Right cardiac atrium (tissue), 5 donors: ENCODE results near the gene MC4R. TPM values are rescaled to one million over a fixed set of nuclear protein-coding genes. Genes with fewer than 3 reads are reported as not detected.

Experiments
- ATAC-seq, 2 donors: fragments of 200-7000 bp; cut with Tn5 transposase; one replicate each; pipeline versions ENCODE4 v1.8.0 to v1.9.1; 2020; ENCODE audit warnings: moderate library complexity in 2 of 2, mild to moderate bottlenecking in 1 of 2
- DNase-seq, 3 donors: peaks; one replicate each; pipeline ENCODE4 v3.0.0-alpha.2; 2020
- H3K27ac ChIP-seq: one replicate; pipeline ENCODE4 v1.5.1; 2013; ENCODE audit warnings: mild to moderate bottlenecking, low read length, control low read depth, moderate library complexity
- H3K27me3 ChIP-seq: one replicate; pipeline ENCODE4 v1.6.1; 2013; ENCODE audit not compliant: control insufficient read depth, insufficient read depth
- H3K4me1 ChIP-seq: one replicate; pipeline ENCODE4 v1.6.1; 2013; ENCODE audit warnings: low read length; ENCODE audit not compliant: control insufficient read depth, insufficient read depth
- H3K4me3 ChIP-seq: one replicate; pipeline ENCODE4 v1.5.1; 2013; ENCODE audit warnings: low read length, control low read depth
- H3K9me3 ChIP-seq: one replicate; pipeline ENCODE4 v1.6.1; 2013; ENCODE audit warnings: low read length; ENCODE audit not compliant: control insufficient read depth
- WGBS: extraction: QIAGEN DNeasy Blood & Tissue Kit; methylation state at CpG from one replicate; pipeline ENCODE4 v1.1.7; 2013; 5-methylcytosine and 5-hydroxymethylcytosine counted together
- intact Hi-C, 4 donors: fragments of 100-400 bp; cut with DNase I; formaldehyde crosslinking; loops; one replicate each; pipeline versions ENCODE4 v1.11.0 to v1.14.0; 2022 to 2023
- polyA plus RNA-seq: library from polyadenylated mRNA; stranded (reverse); fragments of 200-250 nt; gene quantifications from one replicate; pipeline ENCODE4 v1.2.3, GENCODE V29; 2013
- total RNA-seq, 4 donors: library from RNA; stranded (reverse); fragmentation: NEBNext Ultra II Directional; extraction: Animal tissue kit (Norgen Biotek cat#: 25700); gene quantifications; one replicate each; pipeline ENCODE4 v1.2.1, GENCODE V29; 2021
- donor health status: healthy with polysubstance abuse.
- donor health status: DM: no; HTN: yes; CAD: no.
- donor health status: DM: no; HTN: no; CAD: no.
- donor health status: DM: no; HTN: yes; CAD: no; lungs with severe emphysema.
- donor health status: DM: yes; HTN: yes; CAD: no.

MC4R gene
- total and polyA plus RNA-seq, 5 donors = not detected

- Histone ChIP-seq H3K4me1 (no peaks in the 10 kb centered on the region), H3K9me3 (no peaks in the 10 kb centered on the region), H3K27me3 (no peaks in the 10 kb centered on the region), H3K4me3 (no peak overlapping the region), H3K27ac (no peak overlapping the region)
- DNase-seq = no peak
- intact Hi-C loops = no loop called here
- 81% methylated on average over 5 of the region's 5 CpGs for WGBS
- no peak for ATAC-seq
These were observed 13.1 kb upstream of the MC4R start for GRCh38 chr18:60385693-60386092.

- no peak overlapping the region for H3K4me3 ChIP-seq
- H3K4me1 ChIP-seq = no peaks in the 10 kb centered on the region
- intact Hi-C loops = no loop called here
- H3K27me3 ChIP-seq = no peaks in the 10 kb centered on the region
- WGBS = 35% methylated on average over 2 of the region's 2 CpGs
- DNase-seq (no peak), ATAC-seq (no peak)
- H3K27ac ChIP-seq = no peak overlapping the region
- H3K9me3 ChIP-seq = no peaks in the 10 kb centered on the region
These were observed 11.3 kb upstream of the MC4R start for GRCh38 chr18:60383893-60384292.

GRCh38 chr18:60377778-60378469, 5.3 kb upstream of the MC4R start:
- no peaks in the 10 kb centered on the region for H3K9me3 ChIP-seq
- 80% methylated on average over 2 of the region's 2 CpGs for WGBS
- DNase-seq (no peak), ATAC-seq (no peak)
- H3K27me3 ChIP-seq = no peaks in the 10 kb centered on the region
- H3K4me1 ChIP-seq = no peaks in the 10 kb centered on the region
- H3K27ac ChIP-seq = no peak overlapping the region
- intact Hi-C loops = no loop called here
- H3K4me3 ChIP-seq = no peak overlapping the region

GRCh38 chr18:60372132-60372531, 443 bp downstream of the MC4R start:
- Histone ChIP-seq H3K27me3 (no peaks in the 10 kb centered on the region), H3K9me3 (no peaks in the 10 kb centered on the region), H3K4me1 (no peaks in the 10 kb centered on the region), H3K4me3 (no peak overlapping the region), H3K27ac (no peak overlapping the region)
- WGBS = 17% methylated on average over 4 of the region's 4 CpGs
- ATAC-seq (no peak), DNase-seq (no peak)
- intact Hi-C loops = no loop called here

GRCh38 chr18:60358516-60358915, 14.1 kb downstream of the MC4R start:
- WGBS = 74% methylated on average over 1 of the region's 1 CpG

GRCh38 chr18:60350941-60351340, 21.6 kb downstream of the MC4R start:
- no peak for ATAC-seq
- intact Hi-C loops = no loop called here

More at GRCh38 chr18:60358516-60358915, 14.1 kb downstream of the MC4R start:
- H3K27ac ChIP-seq = no peak overlapping the region
- no peaks in the 10 kb centered on the region for H3K9me3 ChIP-seq
- no peaks in the 10 kb centered on the region for H3K27me3 ChIP-seq
- no peaks in the 10 kb centered on the region for H3K4me1 ChIP-seq
- intact Hi-C loops = no loop called here
- no peak overlapping the region for H3K4me3 ChIP-seq
- DNase-seq (no peak), ATAC-seq (no peak)

GRCh38 chr18:60350150-60350549, 22.4 kb downstream of the MC4R start:
- ATAC-seq (no peak), DNase-seq (no peak)
- Histone ChIP-seq H3K4me1 (no peaks in the 10 kb centered on the region), H3K27me3 (no peaks in the 10 kb centered on the region), H3K4me3 (no peak overlapping the region), H3K27ac (no peak overlapping the region), H3K9me3 (no peaks in the 10 kb centered on the region)
- 80% methylated on average over 1 of the region's 1 CpG for WGBS
- intact Hi-C loops = no loop called here

More at GRCh38 chr18:60350941-60351340, 21.6 kb downstream of the MC4R start:
- Histone ChIP-seq H3K27ac (no peak overlapping the region), H3K9me3 (no peaks in the 10 kb centered on the region), H3K4me1 (no peaks in the 10 kb centered on the region), H3K27me3 (no peaks in the 10 kb centered on the region), H3K4me3 (no peak overlapping the region)
- 79% methylated on average over 3 of the region's 3 CpGs for WGBS
- DNase-seq = no peak

GRCh38 chr18:60347526-60348045, 25.0 kb downstream of the MC4R start:
- Histone ChIP-seq H3K4me3 (no peak overlapping the region), H3K9me3 (no peaks in the 10 kb centered on the region), H3K4me1 (no peaks in the 10 kb centered on the region), H3K27me3 (no peaks in the 10 kb centered on the region), H3K27ac (no peak overlapping the region)
- ATAC-seq (no peak), DNase-seq (no peak)
- intact Hi-C loops = no loop called here
- WGBS = 89% methylated on average over 4 of the region's 4 CpGs

GRCh38 chr18:60339018-60339417, 33.6 kb downstream of the MC4R start:
- Histone ChIP-seq H3K9me3 (no peaks in the 10 kb centered on the region), H3K27ac (no peak overlapping the region), H3K27me3 (no peaks in the 10 kb centered on the region), H3K4me3 (no peak overlapping the region), H3K4me1 (no peaks in the 10 kb centered on the region)
- WGBS = 65% methylated on average over 1 of the region's 1 CpG
- ATAC-seq (no peak), DNase-seq (no peak)
- intact Hi-C loops = no loop called here

GRCh38 chr18:60331890-60332289, 40.7 kb downstream of the MC4R start:
- no peak overlapping the region for H3K4me3 ChIP-seq
- no peaks in the 10 kb centered on the region for H3K27me3 ChIP-seq
- WGBS = 83% methylated on average over 6 of the region's 6 CpGs
- DNase-seq = peak in 1 of 3 donors; percentile 24
- H3K27ac ChIP-seq = no peak overlapping the region
- ATAC-seq = no peak
- no peaks in the 10 kb centered on the region for H3K9me3 ChIP-seq
- H3K4me1 ChIP-seq = no peaks in the 10 kb centered on the region
- intact Hi-C loops = no loop called here

GRCh38 chr18:60329131-60329530, 43.4 kb downstream of the MC4R start:
- Histone ChIP-seq H3K4me1 (no peaks in the 10 kb centered on the region), H3K9me3 (no peaks in the 10 kb centered on the region), H3K4me3 (no peak overlapping the region), H3K27me3 (no peaks in the 10 kb centered on the region), H3K27ac (no peak overlapping the region)
- DNase-seq (no peak), ATAC-seq (no peak)
- intact Hi-C loops = no loop called here

- H3K4me3 ChIP-seq = no peak overlapping the region
- WGBS = 85% methylated on average over 2 of the region's 2 CpGs
- intact Hi-C loops = no loop called here
- H3K27ac ChIP-seq = no peak overlapping the region
- no peak for DNase-seq
- H3K4me1 ChIP-seq = no peaks in the 10 kb centered on the region
- no peak for ATAC-seq
- H3K27me3 ChIP-seq = no peaks in the 10 kb centered on the region
- H3K9me3 ChIP-seq = no peaks in the 10 kb centered on the region
These were observed 44.7 kb downstream of the MC4R start for GRCh38 chr18:60327880-60328279.
